ENCODE measurements around the gene CD8A. TPM values are rescaled to one million over a fixed set of nuclear protein-coding genes. Genes with fewer than 3 reads are reported as not detected.

Gene CD8A
- total RNA-seq, 1 donor from 2014 or later, result 0.14 TPM

DNA sequence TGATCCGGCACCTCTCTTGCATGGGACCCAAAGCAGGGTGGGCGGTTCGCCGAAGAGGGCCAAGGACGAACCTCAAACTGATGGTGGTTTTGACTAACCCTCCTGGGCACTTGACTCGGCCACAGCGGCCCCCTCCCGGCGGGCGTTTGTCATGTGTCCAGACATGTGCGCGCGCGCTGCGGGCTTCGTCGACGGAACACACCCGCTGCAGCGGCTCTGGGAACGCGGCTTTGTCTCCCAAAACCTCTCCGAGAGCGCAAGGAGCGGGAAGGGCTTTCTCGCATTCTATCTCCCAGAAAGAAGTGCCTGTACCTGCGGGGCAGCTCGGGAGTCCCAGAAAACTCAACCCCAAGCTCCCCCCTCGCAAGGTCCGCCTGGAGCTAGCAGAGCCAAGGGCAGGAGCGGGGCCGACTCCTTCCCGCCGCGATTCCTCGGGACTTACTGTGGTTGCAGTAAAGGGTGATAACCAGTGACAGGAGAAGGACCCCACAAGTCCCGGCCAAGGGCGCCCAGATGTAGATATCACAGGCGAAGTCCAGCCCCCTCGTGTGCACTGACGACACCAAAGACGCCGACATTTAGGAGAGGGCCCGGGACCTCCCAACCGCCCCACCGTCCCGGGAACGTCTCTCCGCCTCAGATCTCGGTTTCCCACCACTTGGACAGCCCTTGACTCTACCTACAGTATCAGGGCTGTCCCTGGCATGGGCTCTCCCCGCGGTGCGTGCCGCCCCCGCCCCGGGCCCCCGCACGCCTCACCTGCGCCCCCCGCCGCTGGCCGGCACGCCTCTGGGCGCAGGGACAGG is 1.6 kb downstream of the CD8A start:
- Mint-ChIP-seq H3K27me3 (ENCODE audit: low read depth, unreplicated experiment) (peaks cover 68% of the 10 kb centered on the region), H3K4me3 (ENCODE audit: unreplicated experiment) (no peak overlapping the region), H3K9me3 (ENCODE audit: unreplicated experiment) (peaks cover 8% of the 10 kb centered on the region), H3K36me3 (ENCODE audit: low read depth, unreplicated experiment) (peaks cover 5% of the 10 kb centered on the region), H3K27ac (ENCODE audit: unreplicated experiment) (no peak overlapping the region), H3K4me1 (ENCODE audit: low read depth, unreplicated experiment) (peaks cover 5% of the 10 kb centered on the region)
- H4K20me1 ChIP-seq (ENCODE audit: insufficient read depth, low read length), result no peaks in the 10 kb centered on the region
- no peak overlapping the region for H3K4me3 ChIP-seq (ENCODE audit: insufficient read depth, low read depth, low read length)
- TF ChIP-seq EZH2 (IDR thresholded peaks at IDR 0.05; ENCODE audit: insufficient read depth, low read length), result peak; percentile 89
- TF ChIP-seq, protein P1, sequence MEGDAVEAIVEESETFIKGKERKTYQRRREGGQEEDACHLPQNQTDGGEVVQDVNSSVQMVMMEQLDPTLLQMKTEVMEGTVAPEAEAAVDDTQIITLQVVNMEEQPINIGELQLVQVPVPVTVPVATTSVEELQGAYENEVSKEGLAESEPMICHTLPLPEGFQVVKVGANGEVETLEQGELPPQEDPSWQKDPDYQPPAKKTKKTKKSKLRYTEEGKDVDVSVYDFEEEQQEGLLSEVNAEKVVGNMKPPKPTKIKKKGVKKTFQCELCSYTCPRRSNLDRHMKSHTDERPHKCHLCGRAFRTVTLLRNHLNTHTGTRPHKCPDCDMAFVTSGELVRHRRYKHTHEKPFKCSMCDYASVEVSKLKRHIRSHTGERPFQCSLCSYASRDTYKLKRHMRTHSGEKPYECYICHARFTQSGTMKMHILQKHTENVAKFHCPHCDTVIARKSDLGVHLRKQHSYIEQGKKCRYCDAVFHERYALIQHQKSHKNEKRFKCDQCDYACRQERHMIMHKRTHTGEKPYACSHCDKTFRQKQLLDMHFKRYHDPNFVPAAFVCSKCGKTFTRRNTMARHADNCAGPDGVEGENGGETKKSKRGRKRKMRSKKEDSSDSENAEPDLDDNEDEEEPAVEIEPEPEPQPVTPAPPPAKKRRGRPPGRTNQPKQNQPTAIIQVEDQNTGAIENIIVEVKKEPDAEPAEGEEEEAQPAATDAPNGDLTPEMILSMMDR (IDR thresholded peaks at IDR 0.05; ENCODE audit: insufficient read depth, low read depth, low read length), result no peak
- H3K4me1 ChIP-seq (ENCODE audit: insufficient read depth, low read length), result no peaks in the 10 kb centered on the region
- H3K9me3 ChIP-seq (ENCODE audit: insufficient read depth, low read depth, low read length), result peaks cover 7% of the 10 kb centered on the region
- no peak overlapping the region for H3K9ac ChIP-seq (ENCODE audit: low read length)
- DNase-seq (ENCODE audit: low read depth) (no peak), FAIRE-seq (no peak)
- peak overlapping the region; percentile 48 for H3K4me2 ChIP-seq (ENCODE audit: low read length)
- H3K79me2 ChIP-seq (ENCODE audit: insufficient read depth, low read length), result no peaks in the 10 kb centered on the region
- no peaks in the 10 kb centered on the region for H3K36me3 ChIP-seq (ENCODE audit: insufficient read depth, low read length)
- H2AFZ ChIP-seq (ENCODE audit: low read depth, low read length), result peak overlapping the region; percentile 54
- peaks cover 62% of the 10 kb centered on the region for H3K27me3 ChIP-seq (ENCODE audit: insufficient read depth, low read length)
- H3K27ac ChIP-seq (ENCODE audit: low read depth, low read length), result no peak overlapping the region

DNA sequence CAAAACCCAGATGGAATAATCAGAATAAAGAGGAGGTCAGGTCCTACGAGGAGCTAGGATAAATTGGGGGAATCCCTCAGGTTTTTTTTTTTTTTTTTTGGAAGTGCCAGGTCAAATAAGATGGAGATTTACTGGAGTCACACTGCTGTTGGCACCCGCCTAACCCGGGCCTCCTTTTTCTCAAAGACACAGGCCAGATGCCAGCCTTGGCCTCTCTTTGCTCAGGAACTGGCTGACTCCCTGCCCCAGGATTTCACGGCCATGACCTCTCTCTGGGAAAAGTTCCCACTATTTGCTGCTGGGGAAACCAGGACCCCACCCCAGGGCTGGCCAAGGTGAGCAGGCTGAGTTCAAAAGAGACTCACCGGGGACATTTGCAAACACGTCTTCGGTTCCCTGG is 2.5 kb downstream of the CD8A start:
- H3K27me3 Mint-ChIP-seq (ENCODE audit: low read depth, unreplicated experiment), result peaks cover 59% of the 10 kb centered on the region

DNA sequence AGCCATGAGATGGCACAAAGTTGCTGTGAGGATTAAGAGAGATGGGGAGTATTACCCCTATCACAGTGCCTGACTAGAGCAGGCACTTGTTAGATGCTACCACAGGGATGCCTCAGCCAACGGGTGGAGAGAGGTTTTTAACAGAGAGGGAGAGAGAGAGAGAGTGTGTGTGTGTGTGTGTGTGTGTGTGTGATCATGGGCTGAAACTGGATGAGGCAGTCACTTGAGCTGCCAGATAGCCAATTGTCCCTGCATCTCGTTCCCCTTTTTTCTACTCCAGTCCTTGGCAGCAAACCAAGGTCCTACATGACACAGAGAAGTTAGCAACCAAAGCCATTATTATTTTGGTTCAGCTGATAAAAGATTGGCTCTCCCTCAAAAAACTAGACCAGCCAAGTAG is 3.0 kb downstream of the CD8A start:
- no peaks in the 10 kb centered on the region for H3K36me3 ChIP-seq (ENCODE audit: insufficient read depth, low read length)
- H3K27ac Mint-ChIP-seq (ENCODE audit: unreplicated experiment), result no peak overlapping the region
- DNase-seq (ENCODE audit: low read depth) (no peak), FAIRE-seq (no peak)
- H3K79me2 ChIP-seq (ENCODE audit: insufficient read depth, low read length), result no peaks in the 10 kb centered on the region
- no peak overlapping the region for H3K27ac ChIP-seq (ENCODE audit: low read depth, low read length)
- H3K4me1 Mint-ChIP-seq (ENCODE audit: low read depth, unreplicated experiment), result peaks cover 5% of the 10 kb centered on the region
- peaks cover 52% of the 10 kb centered on the region for H3K27me3 ChIP-seq (ENCODE audit: insufficient read depth, low read length)
- TF ChIP-seq, protein P1 (IDR thresholded peaks at IDR 0.05; ENCODE audit: insufficient read depth, low read depth, low read length), result no peak
- TF ChIP-seq EZH2 (IDR thresholded peaks at IDR 0.05; ENCODE audit: insufficient read depth, low read length), result no peak
- H3K9ac ChIP-seq (ENCODE audit: low read length), result no peak overlapping the region
- H3K27me3 Mint-ChIP-seq (ENCODE audit: low read depth, unreplicated experiment), result peaks cover 55% of the 10 kb centered on the region
- no peak overlapping the region for H3K4me3 ChIP-seq (ENCODE audit: insufficient read depth, low read depth, low read length)
- H3K9me3 ChIP-seq (ENCODE audit: insufficient read depth, low read depth, low read length), result peaks cover 3% of the 10 kb centered on the region
- no peaks in the 10 kb centered on the region for H4K20me1 ChIP-seq (ENCODE audit: insufficient read depth, low read length)
- no peak overlapping the region for H3K4me2 ChIP-seq (ENCODE audit: low read length)
- no peaks in the 10 kb centered on the region for H3K4me1 ChIP-seq (ENCODE audit: insufficient read depth, low read length)
- H3K9me3 Mint-ChIP-seq (ENCODE audit: unreplicated experiment), result peaks cover 8% of the 10 kb centered on the region
- peaks cover 5% of the 10 kb centered on the region for H3K36me3 Mint-ChIP-seq (ENCODE audit: low read depth, unreplicated experiment)
- no peak overlapping the region for H3K4me3 Mint-ChIP-seq (ENCODE audit: unreplicated experiment)
- H2AFZ ChIP-seq (ENCODE audit: low read depth, low read length), result no peak overlapping the region

More for the DNA sequence above, 2.5 kb downstream of the CD8A start:
- no peaks in the 10 kb centered on the region for H3K36me3 ChIP-seq (ENCODE audit: insufficient read depth, low read length)
- no peak overlapping the region for H3K9ac ChIP-seq (ENCODE audit: low read length)
- H3K9me3 ChIP-seq (ENCODE audit: insufficient read depth, low read depth, low read length), result peaks cover 5% of the 10 kb centered on the region
- H3K4me2 ChIP-seq (ENCODE audit: low read length), result no peak overlapping the region
- no peak overlapping the region for H3K4me3 ChIP-seq (ENCODE audit: insufficient read depth, low read depth, low read length)
- no peak for TF ChIP-seq EZH2 (IDR thresholded peaks at IDR 0.05; ENCODE audit: insufficient read depth, low read length)
- H3K79me2 ChIP-seq (ENCODE audit: insufficient read depth, low read length), result no peaks in the 10 kb centered on the region
- DNase-seq (ENCODE audit: low read depth), result no peak
- peaks cover 5% of the 10 kb centered on the region for H3K36me3 Mint-ChIP-seq (ENCODE audit: low read depth, unreplicated experiment)
- no peaks in the 10 kb centered on the region for H4K20me1 ChIP-seq (ENCODE audit: insufficient read depth, low read length)
- no peak for FAIRE-seq
- peaks cover 5% of the 10 kb centered on the region for H3K4me1 Mint-ChIP-seq (ENCODE audit: low read depth, unreplicated experiment)
- H3K9me3 Mint-ChIP-seq (ENCODE audit: unreplicated experiment), result peaks cover 8% of the 10 kb centered on the region
- peaks cover 55% of the 10 kb centered on the region for H3K27me3 ChIP-seq (ENCODE audit: insufficient read depth, low read length)
- no peak overlapping the region for H2AFZ ChIP-seq (ENCODE audit: low read depth, low read length)
- H3K4me3 Mint-ChIP-seq (ENCODE audit: unreplicated experiment), result no peak overlapping the region
- H3K27ac ChIP-seq (ENCODE audit: low read depth, low read length), result no peak overlapping the region
- no peaks in the 10 kb centered on the region for H3K4me1 ChIP-seq (ENCODE audit: insufficient read depth, low read length)
- no peak overlapping the region for H3K27ac Mint-ChIP-seq (ENCODE audit: unreplicated experiment)

Data from astrocyte (in vitro differentiated cells and primary cell).